B cell (primary cell): ENCODE data around the gene NOMO2. TPM values are rescaled to one million over a fixed set of nuclear protein-coding genes. Genes with fewer than 3 reads are reported as not detected.
"Not testable (repeated sequence)": the region's sequence is repeated elsewhere in the genome, so short reads cannot be mapped to it uniquely, and the experiment has no call there.

Source experiments
- ATAC-seq: fragments of 200-7000 bp; cut with Tn5 transposase; one replicate; pipeline ENCODE4 v1.10.0; 2021; ENCODE audit warnings: low read depth, mild to moderate bottlenecking, moderate number of reproducible peaks, moderate library complexity
- CTCF ChIA-PET: fragments of 350-600 bp; sonication (Branson Sonifier 250); formaldehyde crosslinking; loops from one replicate; lab custom pipeline; 2021; ENCODE audit warnings: antibody characterized with exemption, inconsistent platforms; lab: Charles Lee
- POLR2A ChIA-PET: fragments of 350-600 bp; sonication (Branson Sonifier 250); formaldehyde crosslinking; loops from one replicate; lab custom pipeline; 2021; ENCODE audit warnings: antibody characterized with exemption; lab: Charles Lee
- DNase-seq: peaks from one replicate; pipeline ENCODE4 v3.0.0; 2013
- H2AFZ ChIP-seq: 2 replicates; pipeline ENCODE4 v1.6.1; 2012; ENCODE audit warnings: mild to moderate bottlenecking, low read depth, low read length; ENCODE audit not compliant: insufficient read depth, poor library complexity, severe bottlenecking
- H3K27ac ChIP-seq, 2 donors: 1 replicate in 1 of 2; 2 replicates in 1 of 2; pipeline ENCODE4 v1.5.1; 2012 to 2013; ENCODE audit warnings: low read length in 2 of 2, mild to moderate bottlenecking in 2 of 2, moderate library complexity in 1 of 2
- H3K27me3 ChIP-seq, 4 experiments: fragments of 200-600 bp in 1 of 4; sonication (generic) in 1 of 4; replicated peaks in 1 of 4; 1 replicate in 2 of 4; 2 replicates in 2 of 4; pipeline versions ENCODE4 v1.6.1 to v1.7.0; 2013 to 2016; ENCODE audit warnings: low read length in 3 of 4, mild to moderate bottlenecking in 2 of 4, mixed read lengths in 1 of 4, moderate library complexity in 1 of 4; ENCODE audit not compliant: insufficient read depth in 4 of 4, control insufficient read depth in 3 of 4; ENCODE audit errors: control extremely low read depth in 1 of 4
- H3K36me3 ChIP-seq, 2 experiments: replicated peaks in 1 of 2; 1 replicate in 1 of 2; 2 replicates in 1 of 2; pipeline versions ENCODE4 v1.6.1 to v1.7.1; 2013; ENCODE audit warnings: low read length in 1 of 2; ENCODE audit not compliant: insufficient read depth in 2 of 2, control insufficient read depth in 1 of 2; ENCODE audit errors: control extremely low read depth in 1 of 2, extremely low read depth in 1 of 2
- H3K4me1 ChIP-seq, 2 donors: fragments of 200-600 bp in 1 of 2; sonication (generic) in 1 of 2; 1 replicate in 1 of 2; 2 replicates in 1 of 2; pipeline versions ENCODE4 v1.5.1 to v1.6.1; 2013 to 2017; ENCODE audit warnings: low read length in 2 of 2; ENCODE audit not compliant: control insufficient read depth in 2 of 2, insufficient read depth in 2 of 2
- H3K4me2 ChIP-seq: replicated peaks from 2 replicates; pipeline ENCODE3; 2012; ENCODE audit warnings: mild to moderate bottlenecking, low read depth, low read length; ENCODE audit not compliant: poor library complexity, severe bottlenecking
- H3K4me3 ChIP-seq, 5 experiments: fragments of 200-600 bp in 1 of 5; sonication (generic) in 1 of 5; 1 replicate in 3 of 5; 2 replicates in 2 of 5; pipeline versions ENCODE4 v1.5.1 to v1.7.0; 2011 to 2016; ENCODE audit warnings: low read length in 4 of 5, mild to moderate bottlenecking in 4 of 5, low read depth in 2 of 5, control low read depth in 1 of 5, moderate library complexity in 1 of 5; ENCODE audit not compliant: insufficient read depth in 1 of 5; ENCODE audit errors: control extremely low read depth in 1 of 5, extremely low read depth in 1 of 5
- H3K79me2 ChIP-seq: fragments of 200-600 bp; sonication (generic); one replicate; pipeline ENCODE4 v1.6.0; 2016; ENCODE audit warnings: low read length; ENCODE audit not compliant: control insufficient read depth, insufficient read depth
- H3K9ac ChIP-seq: fragments of 200-600 bp; sonication (generic); 2 replicates; pipeline ENCODE4 v1.6.1; 2017; ENCODE audit warnings: mild to moderate bottlenecking, low read length, moderate library complexity
- H3K9me3 ChIP-seq, 3 donors: one replicate each; pipeline versions ENCODE4 v1.6.1 to v1.7.1; 2013; ENCODE audit warnings: low read length in 2 of 3; ENCODE audit not compliant: control insufficient read depth in 2 of 3, insufficient read depth in 1 of 3; ENCODE audit errors: control extremely low read depth in 1 of 3
- H4K20me1 ChIP-seq: 2 replicates; pipeline ENCODE4 v1.6.0; 2012; ENCODE audit warnings: mild to moderate bottlenecking, low read length; ENCODE audit not compliant: insufficient read depth, control insufficient read depth, poor library complexity, severe bottlenecking
- H3K27ac Mint-ChIP-seq: one replicate; pipeline ENCODE4 v1.8.0; 2021; ENCODE audit warnings: mixed read lengths
- H3K27me3 Mint-ChIP-seq: one replicate; pipeline ENCODE4 v1.8.0; 2021; ENCODE audit warnings: mixed read lengths
- H3K4me1 Mint-ChIP-seq: one replicate; pipeline ENCODE4 v1.8.0; 2021; ENCODE audit warnings: mixed read lengths
- H3K4me3 Mint-ChIP-seq: one replicate; pipeline ENCODE4 v1.8.0; 2021; ENCODE audit warnings: mixed read lengths
- H3K9me3 Mint-ChIP-seq: one replicate; pipeline ENCODE4 v1.8.0; 2022; ENCODE audit warnings: mixed read lengths; ENCODE audit not compliant: insufficient read depth
- WGBS: methylation state at CpG from one replicate; pipeline ENCODE4 v1.1.5; 2013; ENCODE audit warnings: missing lambda C conversion rate; ENCODE audit not compliant: insufficient coverage; 5-methylcytosine and 5-hydroxymethylcytosine counted together
- intact Hi-C: fragments of 100-400 bp; cut with micrococcal nuclease; formaldehyde crosslinking; loops from one replicate; pipeline ENCODE4 v1.10.0; 2022
- polyA plus RNA-seq: library from polyadenylated mRNA; depleted of rRNA; stranded (reverse); fragments of >200 nt; gene quantifications from 2 replicates; pipeline ENCODE4 v1.2.3, GENCODE V29; 2012
- small RNA-seq: library from RNA; depleted of rRNA; stranded (forward); fragments of <200 nt; gene quantifications from one replicate; pipeline ENCODE3, GENCODE V24; 2012; ENCODE audit warnings: low replicate concordance, low read depth; ENCODE audit not compliant: insufficient read length
- total RNA-seq, 2 donors: library from RNA; stranded (reverse); fragments of 120-200 nt in 1 of 2; gene quantifications; 1 replicate in 1 of 2; 2 replicates in 1 of 2; pipeline versions ENCODE4 v1.2.3 to v1.2.4, GENCODE V29; 2013 to 2022

Gene NOMO2
- total and polyA plus RNA-seq, 2 donors (not counting 1 experiment from before 2014, with no cell fraction given) = 41.2 to 47.2 TPM

- DNase-seq, H3K9me3 ChIP-seq, H2AFZ ChIP-seq, H3K27me3 Mint-ChIP-seq, H3K36me3 ChIP-seq, H3K4me2 ChIP-seq, H3K4me3 ChIP-seq, H3K9me3 Mint-ChIP-seq, intact Hi-C loops, H3K79me2 ChIP-seq, H3K4me1 ChIP-seq, H3K4me3 Mint-ChIP-seq, H3K4me1 Mint-ChIP-seq, H3K27ac Mint-ChIP-seq, CTCF ChIA-PET, POLR2A ChIA-PET, H3K27ac ChIP-seq, ATAC-seq, H3K9ac ChIP-seq, H4K20me1 ChIP-seq, H3K27me3 ChIP-seq: not testable (repeated sequence)
- no CpG with 5 or more reads among the region's 25 CpGs for WGBS
These were observed 177.7 kb downstream of the NOMO2 start for GRCh38 chr16:18384098-18384636.

DNA sequence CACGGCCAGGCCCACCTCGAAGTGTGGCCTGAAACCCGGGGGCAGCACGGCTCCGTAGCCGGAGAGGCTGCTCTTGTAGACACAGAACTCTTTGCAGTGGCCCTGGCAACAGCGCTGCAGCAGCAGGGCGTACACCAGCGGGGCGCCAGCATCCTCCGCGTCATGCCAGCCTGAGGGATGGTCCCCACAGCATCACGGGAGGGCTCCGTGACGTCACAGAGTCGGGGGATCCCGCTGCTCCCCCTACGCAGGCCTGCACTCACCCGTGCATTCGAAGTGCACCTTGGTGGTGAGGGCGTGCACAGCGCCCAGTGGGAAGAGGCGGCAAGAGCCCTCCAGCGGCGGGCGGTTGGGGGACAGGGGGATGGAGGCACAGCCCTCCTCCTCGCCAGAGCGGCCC lies 179.2 kb downstream of the NOMO2 start:
- H3K36me3 ChIP-seq, DNase-seq, H2AFZ ChIP-seq, H3K79me2 ChIP-seq, H4K20me1 ChIP-seq, H3K27ac Mint-ChIP-seq, H3K27me3 ChIP-seq, POLR2A ChIA-PET, ATAC-seq, H3K27ac ChIP-seq, H3K9me3 Mint-ChIP-seq, H3K27me3 Mint-ChIP-seq, CTCF ChIA-PET, H3K4me1 ChIP-seq, H3K4me3 Mint-ChIP-seq, H3K9me3 ChIP-seq, H3K9ac ChIP-seq, H3K4me1 Mint-ChIP-seq, intact Hi-C loops, H3K4me2 ChIP-seq, H3K4me3 ChIP-seq: not testable (repeated sequence)
- no CpG with 5 or more reads among the region's 28 CpGs for WGBS

Small RNAs within 50 kb of the gene (small RNA-seq; reads per million reads assigned to genes)
- not detected for gene MIR3179-3
- not detected for gene MIR3179-4
- gene MIR3180-3 = not detected
- not detected for gene MIR3670-3
- not detected for gene MIR3670-4
- not detected for gene MIR6770-3
- gene RF00019 = not detected

Other genes with a start within 250 kb of the NOMO2 start
- 1.5 and 2.9 TPM in 2 replicates for gene NPIPA8, start 225.4 kb downstream of the NOMO2 start, total RNA-seq
- gene NPIPA8, start 225.4 kb downstream of the NOMO2 start, polyA plus RNA-seq = 2.2 and 15.7 TPM in 2 replicates
- 2,146 and 2,321 TPM in 2 replicates for gene RPS15A, start 228.2 kb upstream of the NOMO2 start, total RNA-seq
- 4,835 and 5,957 TPM in 2 replicates for gene RPS15A, start 228.2 kb upstream of the NOMO2 start, polyA plus RNA-seq
- 106 and 109 TPM in 2 replicates for gene ARL6IP1, start 239.5 kb upstream of the NOMO2 start, total RNA-seq
- gene ARL6IP1, start 239.5 kb upstream of the NOMO2 start, polyA plus RNA-seq = 52.0 and 144 TPM in 2 replicates